Astrocyte (in vitro differentiated cells and primary cell): ENCODE data around the gene AMER3. TPM values are rescaled to one million over a fixed set of nuclear protein-coding genes. Genes with fewer than 3 reads are reported as not detected.

Experiments used
- total RNA-seq: library from RNA; stranded (reverse); gene quantifications from 2 replicates; pipeline ENCODE4 v1.2.1, GENCODE V29; 2021

The AMER3 gene
- total RNA-seq, 1 donor from 2014 or later: not detected

Other genes with a start within 250 kb of the AMER3 start
- gene POTEI, start 246.2 kb upstream of the AMER3 start, total RNA-seq: 0.32 and 0.50 TPM in 2 replicates
- gene CFC1B, start 234.3 kb upstream of the AMER3 start, total RNA-seq: not detected in 2 replicates
- not detected in 2 replicates for gene CFC1, start 156.0 kb upstream of the AMER3 start, total RNA-seq
- not detected in 2 replicates for gene POTEJ, start 144.1 kb upstream of the AMER3 start, total RNA-seq
- not detected in 2 replicates for gene GPR148, start 26.5 kb upstream of the AMER3 start, total RNA-seq
- 3.3 and 4.8 TPM in 2 replicates for gene ARHGEF4, start 81.4 kb downstream of the AMER3 start, total RNA-seq